Stimulated activated CD4-positive, alpha-beta T cell treated with anti-CD3 and anti-CD28 coated beads, TNF-alpha, amount 100 ng/mL, for 1 hour (primary cell): ENCODE measurements around the gene BUB1.
A peak's percentile ranks its signal among the peaks of the same experiment; 100 is the strongest.
"Not testable (repeated sequence)": the region's sequence is repeated elsewhere in the genome, so short reads cannot be mapped to it uniquely, and the experiment has no call there.

Source experiments
- DNase-seq, 3 donors: peaks; one replicate each; pipeline ENCODE4 v3.0.0-alpha.2; 2020; ENCODE audit warnings: low read depth in 3 of 3, low spot score in 1 of 3

BUB1 gene

GRCh38 chr2:110659248-110659647 lies 18.6 kb downstream of the BUB1 start:
- no peak for DNase-seq

GRCh38 chr2:110657724-110658305 lies 20.0 kb downstream of the BUB1 start:
- no peak for DNase-seq

- no peak for DNase-seq
These were observed 22.2 kb downstream of the BUB1 start for GRCh38 chr2:110655701-110656100.

GRCh38 chr2:110653861-110654260 lies 24.0 kb downstream of the BUB1 start:
- no peak for DNase-seq

GRCh38 chr2:110650346-110650745 lies 27.5 kb downstream of the BUB1 start:
- DNase-seq, result no peak

- no peak for DNase-seq
These were observed 30.1 kb downstream of the BUB1 start for GRCh38 chr2:110647777-110648176.

GRCh38 chr2:110645616-110646015 lies 32.2 kb downstream of the BUB1 start:
- no peak for DNase-seq

GRCh38 chr2:110644357-110644756 lies 33.5 kb downstream of the BUB1 start:
- DNase-seq, result no peak

GRCh38 chr2:110642360-110642759 lies 35.5 kb downstream of the BUB1 start:
- no peak for DNase-seq

- no peak for DNase-seq
These were observed 37.9 kb downstream of the BUB1 start for GRCh38 chr2:110639972-110640371.

GRCh38 chr2:110638952-110639695 lies 38.7 kb downstream of the BUB1 start:
- no peak for DNase-seq

- no peak for DNase-seq
These were observed 39.9 kb downstream of the BUB1 start for GRCh38 chr2:110638004-110638403.

GRCh38 chr2:110637093-110637492 lies 40.8 kb downstream of the BUB1 start:
- DNase-seq, result no peak

GRCh38 chr2:110635949-110636628 lies 41.8 kb downstream of the BUB1 start:
- DNase-seq, result not testable (repeated sequence)

GRCh38 chr2:110627348-110627747 lies 50.5 kb downstream of the BUB1 start:
- DNase-seq, result not testable (repeated sequence)

GRCh38 chr2:110619326-110619939 lies 58.4 kb downstream of the BUB1 start:
- DNase-seq, result not testable (repeated sequence)

GRCh38 chr2:110613927-110614326 lies 63.9 kb downstream of the BUB1 start:
- DNase-seq, result not testable (repeated sequence)

GRCh38 chr2:110610613-110611250 lies 67.1 kb downstream of the BUB1 start:
- DNase-seq, result peak in 1 of 3 donors; percentile 13

GRCh38 chr2:110609843-110610612 lies 67.8 kb downstream of the BUB1 start:
- DNase-seq, result not testable (repeated sequence)

- not testable (repeated sequence) for DNase-seq
These were observed 68.9 kb downstream of the BUB1 start for GRCh38 chr2:110608788-110609502.
